H1 (cell line): ENCODE data around the gene MFNG. TPM values are rescaled to one million over a fixed set of nuclear protein-coding genes. Genes with fewer than 3 reads are reported as not detected.
A peak's percentile ranks its signal among the peaks of the same experiment; 100 is the strongest.

Experiments used
- CTCF ChIA-PET: fragments of 300-600 bp; sonication (Branson Sonifier 250); formaldehyde crosslinking; loops from one replicate; lab custom pipeline; 2021; ENCODE audit not compliant: partially characterized antibody; lab: Charles Lee
- POLR2A ChIA-PET: fragments of 300-600 bp; sonication (Branson Sonifier 250); formaldehyde crosslinking; loops from one replicate; lab custom pipeline; 2021; ENCODE audit warnings: inconsistent platforms; ENCODE audit not compliant: partially characterized antibody; lab: Charles Lee
- DNase-seq, 2 experiments: peaks; one replicate each; pipeline versions ENCODE4 v3.0.0 to v3.0.0-alpha.2; 2010 to 2022; ENCODE audit warnings: low spot score in 2 of 2, low read depth in 1 of 2, mixed read lengths in 1 of 2
- FAIRE-seq: peaks from 2 replicates; lab custom pipeline; 2011; peaks lifted over from hg19 to GRCh38; lab: Jason Lieb, UNC
- H2AFZ ChIP-seq: 2 replicates; pipeline ENCODE4 v1.8.1; 2012; ENCODE audit warnings: low read length, inconsistent platforms
- H2AK5ac ChIP-seq: 2 replicates; pipeline ENCODE4 v1.6.1; 2013; ENCODE audit warnings: low read depth, low read length
- H2BK120ac ChIP-seq: replicated peaks from 2 replicates; pipeline ENCODE3; 2013; ENCODE audit warnings: low read depth, low read length, inconsistent platforms
- H2BK12ac ChIP-seq: 2 replicates; pipeline ENCODE4 v1.6.1; 2013; ENCODE audit warnings: low read depth, low read length
- H2BK15ac ChIP-seq: 2 replicates; pipeline ENCODE4 v1.6.1; 2013; ENCODE audit warnings: low read length
- H2BK20ac ChIP-seq: 2 replicates; pipeline ENCODE4 v1.6.1; 2013; ENCODE audit warnings: low read length
- H2BK5ac ChIP-seq: 2 replicates; pipeline ENCODE4 v1.6.1; 2013; ENCODE audit warnings: low read depth, low read length
- H3K14ac ChIP-seq: 2 replicates; pipeline ENCODE4 v1.6.1; 2013; ENCODE audit warnings: inconsistent platforms; ENCODE audit not compliant: insufficient read length
- H3K18ac ChIP-seq: 2 replicates; pipeline ENCODE4 v1.6.1; 2013; ENCODE audit warnings: low read length; ENCODE audit errors: extremely low read depth
- H3K23ac ChIP-seq: 2 replicates; pipeline ENCODE4 v1.6.1; 2013; ENCODE audit warnings: inconsistent platforms; ENCODE audit not compliant: insufficient read length
- H3K23me2 ChIP-seq: 2 replicates; pipeline ENCODE4 v1.6.1; 2013; ENCODE audit warnings: low read depth, low read length
- H3K27ac ChIP-seq: 2 replicates; pipeline ENCODE4 v1.6.1; 2011; ENCODE audit warnings: low read depth, low read length, inconsistent platforms
- H3K27me3 ChIP-seq, 4 experiments: replicated peaks in 1 of 4; 1 replicate in 1 of 4; 2 replicates in 3 of 4; pipeline versions ENCODE4 v1.6.1 to v1.8.1; 2011 to 2013; ENCODE audit warnings: low read length in 3 of 4, mild to moderate bottlenecking in 3 of 4, inconsistent platforms in 2 of 4, mixed read lengths in 2 of 4, moderate library complexity in 1 of 4; ENCODE audit not compliant: control insufficient read depth in 3 of 4, insufficient read depth in 3 of 4; ENCODE audit errors: extremely low read depth in 1 of 4
- H3K36me3 ChIP-seq, 4 experiments: 2 replicates each; pipeline versions ENCODE4 v1.6.1 to v1.8.1; 2011 to 2013; ENCODE audit warnings: mild to moderate bottlenecking in 4 of 4, low read length in 3 of 4, moderate library complexity in 2 of 4, control low read depth in 1 of 4, inconsistent platforms in 1 of 4; ENCODE audit not compliant: insufficient read depth in 4 of 4, control insufficient read depth in 2 of 4
- H3K4ac ChIP-seq: replicated peaks from 2 replicates; pipeline ENCODE3; 2013; ENCODE audit warnings: low read length, low read depth, mixed read lengths, inconsistent platforms; ENCODE audit not compliant: insufficient read length
- H3K4me1 ChIP-seq, 4 experiments: replicated peaks in 1 of 4; 1 replicate in 1 of 4; 2 replicates in 3 of 4; pipeline versions ENCODE4 v1.6.1 to v1.8.1; 2011 to 2013; ENCODE audit warnings: low read length in 3 of 4, inconsistent platforms in 2 of 4, mixed read lengths in 1 of 4; ENCODE audit not compliant: insufficient read depth in 4 of 4, control insufficient read depth in 3 of 4
- H3K4me2 ChIP-seq, 2 experiments: 2 replicates each; pipeline versions ENCODE4 v1.6.1 to v1.8.1; 2011 to 2013; ENCODE audit warnings: low read depth in 2 of 2, low read length in 2 of 2, control low read depth in 1 of 2, inconsistent platforms in 1 of 2, mild to moderate bottlenecking in 1 of 2; ENCODE audit not compliant: insufficient read depth in 1 of 2
- H3K4me3 ChIP-seq, 4 experiments: fragments of 200-600, 300-600 bp in 1 of 4; sonication (generic), shearing (Covaris generic), sonication (Bioruptor Twin) in 1 of 4; 2 replicates each; pipeline versions ENCODE4 v1.5.1 to v1.8.1; 2011 to 2016; ENCODE audit warnings: low read length in 4 of 4, low read depth in 3 of 4, control low read depth in 2 of 4, inconsistent platforms in 2 of 4, mild to moderate bottlenecking in 2 of 4, mixed read lengths in 1 of 4, moderate library complexity in 1 of 4; ENCODE audit not compliant: insufficient read depth in 2 of 4; ENCODE audit errors: extremely low read depth in 1 of 4
- H3K56ac ChIP-seq: replicated peaks from 2 replicates; pipeline ENCODE3; 2013; ENCODE audit warnings: low read depth, mild to moderate bottlenecking, mixed read lengths, low read length, inconsistent platforms; ENCODE audit not compliant: insufficient read length
- H3K79me1 ChIP-seq: 2 replicates; pipeline ENCODE4 v1.6.1; 2013; ENCODE audit warnings: low read depth, low read length, control low read depth
- H3K79me2 ChIP-seq, 2 experiments: 2 replicates each; pipeline versions ENCODE4 v1.6.1 to v1.8.1; 2012 to 2013; ENCODE audit warnings: low read length in 2 of 2, mild to moderate bottlenecking in 2 of 2, inconsistent platforms in 1 of 2; ENCODE audit not compliant: insufficient read depth in 2 of 2, control insufficient read depth in 1 of 2
- H3K9ac ChIP-seq, 4 experiments: replicated peaks in 1 of 4; 1 replicate in 1 of 4; 2 replicates in 3 of 4; pipeline versions ENCODE4 v1.6.1 to v1.8.1; 2011 to 2013; ENCODE audit warnings: low read depth in 3 of 4, low read length in 3 of 4, control low read depth in 2 of 4, mild to moderate bottlenecking in 2 of 4, moderate library complexity in 2 of 4, inconsistent platforms in 1 of 4; ENCODE audit errors: extremely low read depth in 1 of 4
- H3K9me3 ChIP-seq, 2 experiments: 2 replicates each; pipeline versions ENCODE4 v1.6.1 to v1.8.1; 2012 to 2013; ENCODE audit warnings: mild to moderate bottlenecking in 2 of 2, moderate library complexity in 2 of 2, control low read depth in 1 of 2, inconsistent platforms in 1 of 2, low read depth in 1 of 2, low read length in 1 of 2, mixed read lengths in 1 of 2; ENCODE audit not compliant: insufficient read depth in 2 of 2
- H4K20me1 ChIP-seq, 2 experiments: replicated peaks in 1 of 2; 2 replicates each; pipeline versions ENCODE3 to v1.8.1; 2011 to 2013; ENCODE audit warnings: inconsistent platforms in 2 of 2, low read length in 2 of 2, mild to moderate bottlenecking in 1 of 2; ENCODE audit not compliant: insufficient read depth in 2 of 2, control insufficient read depth in 1 of 2
- H4K5ac ChIP-seq: 2 replicates; pipeline ENCODE4 v1.6.1; 2013; ENCODE audit warnings: low read length, low read depth, mixed read lengths, inconsistent platforms; ENCODE audit not compliant: insufficient read length
- H4K8ac ChIP-seq: 2 replicates; pipeline ENCODE4 v1.8.0; 2013; ENCODE audit warnings: mild to moderate bottlenecking, moderate library complexity, low read length, inconsistent platforms; ENCODE audit not compliant: insufficient read depth; ENCODE audit errors: extremely low read depth
- H4K91ac ChIP-seq: replicated peaks from 2 replicates; pipeline ENCODE3; 2013; ENCODE audit warnings: low read length, mixed read lengths, inconsistent platforms; ENCODE audit not compliant: insufficient read length
- BACH1 ChIP-seq: IDR thresholded peaks from 2 replicates; pipeline ENCODE4 v1.6.1; 2012; ENCODE audit warnings: low read length, improper control_type of control experiment
- CBX5 ChIP-seq: fragments of 300-800, 300-1000 bp; sonication (generic); IDR thresholded peaks from 2 replicates; pipeline ENCODE4 v1.7.1; 2016; ENCODE audit warnings: antibody characterized with exemption, low read length, low read depth
- JUN ChIP-seq: IDR thresholded peaks from 2 replicates; pipeline ENCODE4 v1.6.1; 2011; ENCODE audit warnings: low read depth, mild to moderate bottlenecking, improper control_type of control experiment, low read length
- KDM1A ChIP-seq: fragments of 200-600, 300-600 bp; sonication (generic); IDR thresholded peaks from 2 replicates; pipeline ENCODE4 v1.7.1; 2016; ENCODE audit warnings: mild to moderate bottlenecking, low read length, borderline replicate concordance
- NRF1 ChIP-seq: IDR thresholded peaks from 2 replicates; pipeline ENCODE4 v1.6.1; 2011; ENCODE audit warnings: mild to moderate bottlenecking, low read depth, low read length, improper control_type of control experiment
- PHF8 ChIP-seq: fragments of 200-600 bp; sonication (generic); conservative IDR thresholded peaks from 2 replicates; pipeline ENCODE4 v1.7.1; 2012; ENCODE audit warnings: low read depth, mild to moderate bottlenecking, inconsistent platforms, low read length, moderate library complexity
- POU5F1 ChIP-seq: IDR thresholded peaks from 2 replicates; pipeline ENCODE4 v1.6.1; 2011; ENCODE audit warnings: low read depth, mild to moderate bottlenecking, low read length, moderate library complexity
- RBBP5 ChIP-seq: IDR thresholded peaks from 2 replicates; pipeline ENCODE4 v1.7.1; 2012; ENCODE audit warnings: low read depth, mild to moderate bottlenecking, inconsistent platforms, low read length, moderate library complexity, borderline replicate concordance
- RNF2 ChIP-seq: fragments of 200-900, 300-1000 bp; sonication (generic); IDR thresholded peaks from 2 replicates; pipeline ENCODE4 v1.7.1; 2016; ENCODE audit warnings: borderline replicate concordance, low read depth, mild to moderate bottlenecking, antibody characterized with exemption, low read length; ENCODE audit not compliant: poor library complexity, severe bottlenecking; ENCODE audit errors: missing control alignments
- SIRT6 ChIP-seq: IDR thresholded peaks from one replicate; pipeline ENCODE4 v1.7.1; 2012; ENCODE audit warnings: low read length, inconsistent platforms
- SP4 ChIP-seq: IDR thresholded peaks from 2 replicates; pipeline ENCODE4 v1.6.1; 2012; ENCODE audit warnings: low read length, inconsistent platforms
- TCF12 ChIP-seq: IDR thresholded peaks from 2 replicates; pipeline ENCODE4 v1.6.1; 2011; ENCODE audit warnings: low read depth, mild to moderate bottlenecking, low read length
- WGBS, 2 experiments: shearing (Covaris generic) in 1 of 2; methylation state at CpG; one replicate each; pipeline versions ENCODE4 v1.1.6 to v1.1.7; 2013 to 2015; ENCODE audit warnings: low lambda C conversion rate in 2 of 2, mixed read lengths in 2 of 2, inconsistent platforms in 1 of 2, low coverage in 1 of 2, missing lambda C conversion rate in 1 of 2; ENCODE audit not compliant: insufficient replicate concordance in 2 of 2, insufficient coverage in 1 of 2, insufficient read length in 1 of 2; ENCODE audit errors: extremely low coverage in 1 of 2, missing lambda C conversion rate in 1 of 2; 5-methylcytosine and 5-hydroxymethylcytosine counted together
- polyA plus RNA-seq, 7 experiments: library from polyadenylated mRNA; depleted of rRNA in 3 of 7; stranded (reverse) in 5 of 7; unstranded in 2 of 7; fragments of >200 nt in 5 of 7; fragments of 200-250 nt in 2 of 7; gene quantifications; 1 replicate in 5 of 7; 2 replicates in 1 of 7; 4 replicates in 1 of 7; pipeline versions ENCODE4 v1.2.1 to v1.2.3, GENCODE V29; 2011 to 2013; ENCODE audit warnings: missing spikeins in 2 of 7, mixed read lengths in 2 of 7
- total RNA-seq: library from RNA; stranded (reverse); fragmentation: NEBNext Ultra II Directional; extraction: Animal tissue kit (Norgen Biotek cat#: 25700); gene quantifications from 2 replicates; pipeline ENCODE4 v1.2.1, GENCODE V29; 2021

The MFNG gene
- total and polyA plus RNA-seq, 2 of the 8 experiments (the other 6 are each of a cell fraction or from before 2014, with no cell fraction given), result 1.7 to 5.5 TPM

DNA sequence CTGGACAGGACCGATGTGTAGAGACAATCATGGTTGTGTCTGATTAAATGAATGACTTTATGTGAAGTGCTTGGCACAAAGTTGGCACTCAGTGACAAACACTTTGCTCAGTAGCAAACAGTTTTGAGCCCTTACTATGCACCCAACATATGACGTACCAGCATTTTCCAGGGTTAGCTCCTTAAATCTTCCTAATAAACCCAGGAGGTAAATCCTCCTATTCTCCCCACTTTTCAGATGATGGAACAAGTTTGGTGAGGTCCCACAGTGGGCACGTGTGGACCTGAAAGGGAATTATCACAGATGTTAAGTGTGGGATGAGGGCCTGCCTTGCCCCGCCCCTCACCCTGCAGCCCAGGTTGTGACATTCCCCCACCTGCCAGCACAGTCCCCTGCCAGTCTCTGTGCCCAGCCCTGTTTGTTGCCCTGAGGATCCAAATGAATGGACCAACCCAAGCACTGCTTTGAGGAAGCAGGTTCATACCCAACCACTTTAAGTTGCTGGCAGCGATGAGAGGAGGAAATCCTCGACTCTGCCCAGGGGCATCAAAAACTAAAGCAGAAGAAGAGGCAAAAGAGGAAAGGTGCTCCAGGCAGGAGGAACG lies 39.7 kb upstream of the MFNG start:
- Histone ChIP-seq H3K18ac (no peak overlapping the region), H3K14ac (no peak overlapping the region), H4K20me1 (no peaks in the 10 kb centered on the region), H2AK5ac (no peak overlapping the region), H4K8ac (peak overlapping the region; percentile 36; the same call in 1 of the 2 replicates), H2BK5ac (no peak overlapping the region), H3K27me3 (no peaks in the 10 kb centered on the region; a peak in 1 of 7 replicates), H3K56ac (no peak overlapping the region), H4K5ac (no peak overlapping the region), H3K4me1 (no peaks in the 10 kb centered on the region), H3K4me2 (no peak overlapping the region), H4K91ac (no peak overlapping the region), H3K23me2 (no peaks in the 10 kb centered on the region), H2BK12ac (no peak overlapping the region), H3K4ac (no peak overlapping the region), H2BK20ac (no peak overlapping the region), H2BK15ac (no peak overlapping the region), H2BK120ac (no peak overlapping the region), H3K27ac (no peak overlapping the region), H2AFZ (no peak overlapping the region), H3K9me3 (no peaks in the 10 kb centered on the region), H3K9ac (no peak overlapping the region), H3K4me3 (no peak overlapping the region), H3K23ac (no peak overlapping the region), H3K79me2 (no peaks in the 10 kb centered on the region), H3K36me3 (no peaks in the 10 kb centered on the region), H3K79me1 (no peaks in the 10 kb centered on the region)
- FAIRE-seq (no peak), DNase-seq (no peak)
- POLR2A ChIA-PET, result no interaction called here
- CTCF ChIA-PET, result interaction anchor here (0.9 to 5.7 kb wide), 3 partner anchors 32 to 40 kb away, joined by 3 to 55 read pairs (median 3); no protein-coding TSS in a partner anchor
- WGBS, 2 experiments, result 81% methylated on average over 7 of the region's 7 CpGs; no CpG with 5 or more reads in 1 of the 2 experiments
- TF ChIP-seq TCF12 (no peak), SP4 (no peak), RBBP5 (no peak), POU5F1 (no peak), NRF1 (no peak), JUN (no peak), RNF2 (no peak), BACH1 (no peak), PHF8 (no peak), CBX5 (no peak), KDM1A (no peak), SIRT6 (no peak)
